HL-60 (cell line): ENCODE data around the gene ATP8A1.

Source experiments
- GABPA ChIP-seq: IDR thresholded peaks from 2 replicates; pipeline ENCODE4 v1.6.1; 2012; ENCODE audit warnings: low read depth
- POLR2AphosphoS5 ChIP-seq: IDR thresholded peaks from 2 replicates; pipeline ENCODE4 v1.6.1; 2012; ENCODE audit warnings: low read depth
- TF ChIP-seq, protein P1 (sequence below): IDR thresholded peaks from one replicate; pipeline ENCODE4 v1.5.1; 2011; ENCODE audit warnings: low read length, control low read depth, inconsistent platforms; ENCODE audit not compliant: insufficient read depth

DNA sequence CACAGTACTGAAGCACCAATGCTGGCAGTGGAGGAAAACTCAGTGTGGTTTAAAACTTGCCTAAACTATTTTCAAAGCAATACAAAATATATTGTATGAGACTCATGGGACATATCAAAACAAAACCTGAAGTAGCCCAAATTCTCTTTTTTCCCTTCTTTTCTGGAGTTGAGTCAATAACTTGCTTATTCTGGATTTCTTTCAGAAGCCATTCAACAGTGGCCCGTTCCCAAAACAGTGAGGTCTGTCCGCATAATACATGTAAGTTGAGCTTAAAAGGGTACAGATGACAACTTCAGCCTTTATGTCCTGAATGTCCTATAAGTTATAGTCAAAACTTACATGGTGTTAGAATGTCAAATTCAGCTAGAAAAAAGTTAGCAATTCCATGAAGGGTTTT, 158.9 kb downstream of the ATP8A1 start:
- TF ChIP-seq, protein P1, sequence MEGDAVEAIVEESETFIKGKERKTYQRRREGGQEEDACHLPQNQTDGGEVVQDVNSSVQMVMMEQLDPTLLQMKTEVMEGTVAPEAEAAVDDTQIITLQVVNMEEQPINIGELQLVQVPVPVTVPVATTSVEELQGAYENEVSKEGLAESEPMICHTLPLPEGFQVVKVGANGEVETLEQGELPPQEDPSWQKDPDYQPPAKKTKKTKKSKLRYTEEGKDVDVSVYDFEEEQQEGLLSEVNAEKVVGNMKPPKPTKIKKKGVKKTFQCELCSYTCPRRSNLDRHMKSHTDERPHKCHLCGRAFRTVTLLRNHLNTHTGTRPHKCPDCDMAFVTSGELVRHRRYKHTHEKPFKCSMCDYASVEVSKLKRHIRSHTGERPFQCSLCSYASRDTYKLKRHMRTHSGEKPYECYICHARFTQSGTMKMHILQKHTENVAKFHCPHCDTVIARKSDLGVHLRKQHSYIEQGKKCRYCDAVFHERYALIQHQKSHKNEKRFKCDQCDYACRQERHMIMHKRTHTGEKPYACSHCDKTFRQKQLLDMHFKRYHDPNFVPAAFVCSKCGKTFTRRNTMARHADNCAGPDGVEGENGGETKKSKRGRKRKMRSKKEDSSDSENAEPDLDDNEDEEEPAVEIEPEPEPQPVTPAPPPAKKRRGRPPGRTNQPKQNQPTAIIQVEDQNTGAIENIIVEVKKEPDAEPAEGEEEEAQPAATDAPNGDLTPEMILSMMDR = no peak
- TF ChIP-seq POLR2AphosphoS5 (no peak), GABPA (no peak)
